HG02885 (cell line): ENCODE data around the gene SETD3.

ENCODE experiments used
- ATAC-seq: cut with Tn5 transposase; IDR thresholded peaks from one replicate; pipeline ENCODE4 v1.9.1; 2021; ENCODE audit warnings: mild to moderate bottlenecking; ENCODE audit not compliant: unreplicated experiment, poor library complexity

SETD3 gene

GRCh38 chr14:99402950-99403349 is 77.7 kb downstream of the SETD3 start:
- no peak for ATAC-seq

GRCh38 chr14:99402285-99402648 is 78.4 kb downstream of the SETD3 start:
- no peak for ATAC-seq

DNA sequence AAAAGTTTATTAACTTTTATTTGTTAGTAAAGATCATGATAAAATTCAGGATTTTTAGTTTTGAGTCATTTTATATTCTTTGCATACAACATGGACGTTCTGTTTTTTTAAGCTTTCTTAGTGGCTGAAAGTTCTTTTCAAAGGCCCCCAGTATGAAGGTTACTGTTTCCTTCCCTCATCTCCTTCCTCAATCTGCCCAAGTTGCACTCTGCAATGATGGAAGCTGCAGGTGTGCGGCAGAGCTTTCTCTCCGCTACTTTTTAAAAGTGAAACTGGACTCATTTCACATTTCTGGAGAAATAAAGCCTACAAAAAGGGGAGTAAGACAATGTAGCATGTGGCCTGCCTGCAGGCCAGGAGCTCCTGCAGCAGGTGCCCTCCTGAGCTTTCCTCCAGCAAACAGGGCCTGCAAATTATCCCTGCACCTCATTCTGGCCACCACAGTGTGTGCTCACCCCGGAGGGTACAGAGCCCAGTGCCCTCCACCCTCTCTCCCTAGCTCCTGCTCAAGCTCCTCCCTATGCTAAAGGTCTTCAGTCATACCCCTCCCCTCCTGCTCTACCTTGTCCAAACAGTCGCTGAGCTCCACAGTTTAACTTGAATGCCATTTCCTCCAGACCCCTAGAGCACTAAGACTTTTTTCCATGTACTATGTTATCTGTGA is 78.9 kb downstream of the SETD3 start:
- ATAC-seq, result no peak

- ATAC-seq, result no peak
Measured at GRCh38 chr14:99401211-99401610, 79.4 kb downstream of the SETD3 start.

- no peak for ATAC-seq
Measured at GRCh38 chr14:99397698-99398097, 83.0 kb downstream of the SETD3 start.

DNA sequence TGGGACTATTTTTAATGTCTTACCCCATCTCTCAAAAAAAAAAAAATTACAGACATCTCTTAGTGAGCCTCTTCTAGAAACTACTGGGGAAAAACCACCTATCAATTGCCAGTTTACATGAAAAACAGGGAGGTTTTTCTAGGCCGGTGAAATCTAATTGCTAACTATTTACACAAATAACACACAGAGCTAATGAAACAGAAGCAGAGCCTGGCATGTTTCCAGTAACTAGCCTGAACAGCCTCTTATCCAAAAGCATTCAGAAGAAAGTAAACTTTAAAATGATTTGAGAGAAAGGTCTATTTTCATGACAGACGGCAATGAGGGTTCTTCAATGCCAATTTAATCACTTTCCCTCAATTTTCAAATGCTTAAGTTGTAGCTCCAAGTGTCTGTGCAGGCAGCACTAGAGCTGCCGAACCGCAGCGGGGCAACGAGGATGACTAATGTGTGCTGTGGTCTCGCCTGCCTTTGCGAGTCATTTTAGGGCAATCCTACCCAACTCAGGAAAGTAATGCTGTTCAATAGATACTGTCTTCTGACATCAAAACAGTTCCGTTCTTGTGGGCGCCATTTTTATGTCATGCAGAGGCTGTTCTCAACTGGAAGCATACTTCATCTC is 84.6 kb downstream of the SETD3 start:
- no peak for ATAC-seq

GRCh38 chr14:99394602-99395156 is 86.0 kb downstream of the SETD3 start:
- no peak for ATAC-seq

DNA sequence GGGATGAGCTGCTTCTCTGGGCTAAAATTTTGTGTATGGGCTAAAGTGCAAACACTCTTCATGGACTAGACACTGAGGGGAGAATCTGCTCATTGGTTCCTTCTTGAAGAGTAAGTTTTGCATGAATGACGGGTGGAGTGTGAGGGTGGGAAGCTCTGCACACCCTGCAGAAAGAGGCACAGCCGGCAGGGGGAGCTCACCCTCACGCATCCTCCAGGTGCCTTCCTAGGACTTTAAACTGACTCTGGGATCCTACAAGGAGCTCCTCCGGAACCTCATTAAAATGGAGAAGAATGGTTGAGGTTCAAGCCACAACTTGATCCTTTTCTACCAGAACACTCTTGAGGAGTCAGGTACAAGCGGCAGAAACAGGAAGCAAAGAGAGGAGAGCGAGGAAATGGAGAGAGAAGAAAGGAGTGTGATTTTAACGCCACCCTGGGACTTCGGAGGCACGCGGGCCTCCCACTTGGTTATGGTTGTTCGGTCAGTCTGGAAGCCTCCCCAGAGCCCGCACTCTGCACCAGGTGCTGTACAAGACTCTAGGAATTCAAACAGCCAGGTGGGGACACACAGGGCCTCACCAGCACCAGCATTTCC is 87.5 kb downstream of the SETD3 start:
- peak; percentile 65 for ATAC-seq

GRCh38 chr14:99391671-99392070 is 89.0 kb downstream of the SETD3 start:
- no peak for ATAC-seq

- ATAC-seq, result peak; percentile 55
Measured at GRCh38 chr14:99389174-99389826, 91.4 kb downstream of the SETD3 start.

GRCh38 chr14:99388286-99388685 is 92.4 kb downstream of the SETD3 start:
- no peak for ATAC-seq

GRCh38 chr14:99387880-99388279 is 92.8 kb downstream of the SETD3 start:
- ATAC-seq, result no peak

- no peak for ATAC-seq
Measured at GRCh38 chr14:99384450-99385417, 95.9 kb downstream of the SETD3 start.

- ATAC-seq, result no peak
Measured at GRCh38 chr14:99383472-99384449, 96.9 kb downstream of the SETD3 start.

GRCh38 chr14:99382781-99383471 is 97.7 kb downstream of the SETD3 start:
- ATAC-seq, result no peak

GRCh38 chr14:99382071-99382470 is 98.6 kb downstream of the SETD3 start:
- no peak for ATAC-seq

DNA sequence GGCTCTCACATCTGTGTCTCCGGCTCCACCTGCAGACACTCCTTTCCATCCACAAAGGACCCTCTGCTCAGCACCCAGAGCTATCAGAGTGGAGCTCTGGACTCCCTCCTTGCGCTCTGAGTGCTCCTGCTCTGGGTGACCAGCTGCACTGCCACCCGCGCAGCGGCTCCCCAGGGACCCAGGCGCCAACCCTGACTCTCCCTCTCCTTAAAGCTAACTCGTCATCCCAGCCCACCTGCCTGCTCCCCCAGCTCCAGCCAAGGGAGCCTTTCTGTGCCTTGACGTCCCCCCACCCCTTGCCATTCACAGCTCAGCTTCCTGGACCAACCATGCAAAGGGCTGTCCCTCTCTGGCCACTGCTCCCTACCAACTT is 99.0 kb downstream of the SETD3 start:
- ATAC-seq, result no peak

DNA sequence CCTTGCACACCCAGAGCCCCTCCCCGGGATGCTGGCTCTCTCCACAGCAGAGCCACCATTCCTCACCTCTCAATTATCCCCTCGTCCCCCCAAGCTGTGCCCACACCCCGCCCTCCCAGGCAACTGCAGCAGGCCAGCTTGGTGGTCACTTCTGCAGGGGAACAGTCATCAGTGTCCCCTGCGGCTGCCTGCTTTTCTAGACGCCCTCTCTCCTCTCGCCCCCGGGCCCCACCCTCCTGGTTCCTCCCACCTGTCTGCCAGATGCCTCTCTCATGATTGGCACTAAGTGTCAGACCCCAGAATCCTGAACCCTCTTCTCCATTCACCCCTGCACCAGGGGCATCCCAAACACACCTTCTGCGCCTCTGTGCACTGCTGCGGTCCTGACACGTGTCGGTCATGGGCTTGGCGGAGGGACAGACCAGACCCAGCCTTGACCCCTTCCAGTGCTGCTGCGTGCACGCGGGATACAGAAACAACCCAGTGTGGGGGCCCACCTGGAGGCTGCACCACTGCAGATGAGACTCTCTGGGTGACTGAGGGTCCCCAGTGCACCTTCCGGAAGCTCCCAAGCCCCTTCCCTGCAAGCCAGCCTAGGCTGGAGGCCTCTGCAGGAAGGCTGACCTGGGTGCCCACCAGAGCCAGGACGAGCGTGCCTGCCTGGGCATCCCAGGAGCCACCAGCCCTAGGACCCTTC is 99.5 kb downstream of the SETD3 start:
- ATAC-seq, result no peak
